DND-41 (cell line): ENCODE results near the gene ZNF445.
"Not testable (repeated sequence)": the region's sequence is repeated elsewhere in the genome, so short reads cannot be mapped to it uniquely, and the experiment has no call there.

Experiments used
- ATAC-seq: fragments of 200-7000 bp; cut with Tn5 transposase; 3 replicates; pipeline ENCODE4 v1.9.1; 2021; ENCODE audit warnings: low read depth; ENCODE audit not compliant: insufficient read depth
- DNase-seq: peaks from one replicate; pipeline ENCODE4 v3.0.0-alpha.2; 2020
- H2AFZ ChIP-seq: 2 replicates; pipeline ENCODE4 v1.6.0; 2012; ENCODE audit warnings: low read depth, low read length
- H3K27ac ChIP-seq: 2 replicates; pipeline ENCODE4 v1.5.1; 2012; ENCODE audit warnings: low read length, inconsistent platforms
- H3K27me3 ChIP-seq: fragments of 200-600 bp; sonication (generic); 2 replicates; pipeline ENCODE4 v1.6.0; 2012; ENCODE audit warnings: low read length, mild to moderate bottlenecking, inconsistent platforms; ENCODE audit not compliant: insufficient read depth, poor library complexity
- H3K36me3 ChIP-seq: 2 replicates; pipeline ENCODE4 v1.5.1; 2012; ENCODE audit warnings: low read length, inconsistent platforms; ENCODE audit not compliant: insufficient read depth
- H3K4me1 ChIP-seq: 2 replicates; pipeline ENCODE4 v1.5.1; 2012; ENCODE audit warnings: mild to moderate bottlenecking, low read length; ENCODE audit not compliant: insufficient read depth
- H3K4me2 ChIP-seq: 2 replicates; pipeline ENCODE4 v1.6.0; 2012; ENCODE audit warnings: mild to moderate bottlenecking, moderate library complexity, low read length, inconsistent platforms; ENCODE audit not compliant: insufficient read depth
- H3K4me3 ChIP-seq, 2 experiments: fragments of 200-600 bp in 1 of 2; shearing (Covaris generic) in 1 of 2; 2 replicates each; pipeline ENCODE4 v1.5.1; 2012 to 2016; ENCODE audit warnings: inconsistent platforms in 2 of 2, low read length in 2 of 2, mild to moderate bottlenecking in 2 of 2, low read depth in 1 of 2, moderate library complexity in 1 of 2
- H3K79me2 ChIP-seq: 2 replicates; pipeline ENCODE4 v1.6.0; 2012; ENCODE audit warnings: low read length, inconsistent platforms; ENCODE audit not compliant: insufficient read depth
- H3K9ac ChIP-seq: 2 replicates; pipeline ENCODE4 v1.6.0; 2012; ENCODE audit warnings: low read depth, mild to moderate bottlenecking, inconsistent platforms, low read length, moderate library complexity
- H3K9me3 ChIP-seq: 2 replicates; pipeline ENCODE4 v1.5.1; 2012; ENCODE audit warnings: low read length, moderate library complexity, mild to moderate bottlenecking, inconsistent platforms; ENCODE audit not compliant: insufficient read depth, severe bottlenecking
- H4K20me1 ChIP-seq: 2 replicates; pipeline ENCODE4 v1.6.0; 2012; ENCODE audit warnings: low read length; ENCODE audit not compliant: insufficient read depth
- CTCF ChIP-seq: IDR thresholded peaks from 2 replicates; pipeline ENCODE4 v1.5.1; 2012; ENCODE audit warnings: borderline replicate concordance, low read length, moderate library complexity, mild to moderate bottlenecking; ENCODE audit not compliant: poor library complexity, severe bottlenecking; ENCODE audit errors: extremely low read depth
- EZH2 ChIP-seq: IDR thresholded peaks from 3 replicates; pipeline ENCODE4 v1.6.1; 2012; ENCODE audit warnings: borderline replicate concordance, low read depth, mild to moderate bottlenecking, moderate library complexity, low read length, inconsistent platforms; ENCODE audit not compliant: severe bottlenecking

The ZNF445 gene

GRCh38 chr3:44476963-44477311, 533 bp downstream of the ZNF445 start:
- Histone ChIP-seq H3K4me1 (peaks cover 40% of the 10 kb centered on the region), H3K36me3 (no peaks in the 10 kb centered on the region), H3K27ac (peak overlapping the region; percentile 88), H3K4me2 (peak overlapping the region; percentile 84), H3K9me3 (no peaks in the 10 kb centered on the region), H4K20me1 (peaks cover 12% of the 10 kb centered on the region; the same call in 1 of the 2 replicates), H2AFZ (peak overlapping the region; percentile 64), H3K27me3 (no peaks in the 10 kb centered on the region), H3K9ac (peak overlapping the region; percentile 75), H3K79me2 (peaks cover 57% of the 10 kb centered on the region), H3K4me3 (peak overlapping the region; percentile 77 to 79)
- ATAC-seq (no peak), DNase-seq (no peak)
- TF ChIP-seq CTCF = no peak
- no peak for TF ChIP-seq EZH2

- peaks cover 64% of the 10 kb centered on the region for H3K79me2 ChIP-seq
- peaks cover 1% of the 10 kb centered on the region; the same call in 1 of the 2 replicates for H3K36me3 ChIP-seq
- ATAC-seq = peak; percentile 27; the same call in 1 of the 3 replicates
- TF ChIP-seq CTCF (peak; percentile 30), EZH2 (no peak)
- H3K4me2 ChIP-seq = peak overlapping the region; percentile 84
- H4K20me1 ChIP-seq = peaks cover 15% of the 10 kb centered on the region; the same call in 1 of the 2 replicates
- H3K9ac ChIP-seq = peak overlapping the region; percentile 75
- peaks cover 40% of the 10 kb centered on the region for H3K4me1 ChIP-seq
- no peaks in the 10 kb centered on the region for H3K27me3 ChIP-seq
- H3K27ac ChIP-seq = peak overlapping the region; percentile 88
- H3K9me3 ChIP-seq = no peaks in the 10 kb centered on the region
- DNase-seq = peak; percentile 30
- peak overlapping the region; percentile 77 to 79 for H3K4me3 ChIP-seq
- H2AFZ ChIP-seq = peak overlapping the region; percentile 64
These were observed 1.3 kb downstream of the ZNF445 start for GRCh38 chr3:44476181-44476611.

- DNase-seq, H3K27me3 ChIP-seq, H3K4me3 ChIP-seq, H2AFZ ChIP-seq, ATAC-seq, H3K9me3 ChIP-seq, H3K9ac ChIP-seq, H3K27ac ChIP-seq: not testable (repeated sequence)
- H3K79me2 ChIP-seq = peaks cover 77% of the 10 kb centered on the region
- peaks cover 25% of the 10 kb centered on the region for H4K20me1 ChIP-seq
- H3K4me1 ChIP-seq = peaks cover 40% of the 10 kb centered on the region
- peaks cover 13% of the 10 kb centered on the region for H3K36me3 ChIP-seq
- H3K4me2 ChIP-seq = peak overlapping the region; percentile 31; the same call in 1 of the 2 replicates
These were observed 2.6 kb downstream of the ZNF445 start for GRCh38 chr3:44474886-44475285.

- Histone ChIP-seq H3K79me2 (peaks cover 91% of the 10 kb centered on the region), H4K20me1 (peaks cover 28% of the 10 kb centered on the region)
These were observed 7.0 kb downstream of the ZNF445 start for GRCh38 chr3:44470430-44470829.

More at GRCh38 chr3:44470430-44470829, 7.0 kb downstream of the ZNF445 start:
- no peak for ATAC-seq
- Histone ChIP-seq H3K9ac (no peak overlapping the region), H3K9me3 (no peaks in the 10 kb centered on the region), H3K4me2 (no peak overlapping the region), H3K27me3 (no peaks in the 10 kb centered on the region), H3K36me3 (peaks cover 38% of the 10 kb centered on the region), H3K27ac (no peak overlapping the region), H3K4me3 (no peak overlapping the region), H2AFZ (no peak overlapping the region), H3K4me1 (peaks cover 14% of the 10 kb centered on the region)
- DNase-seq = no peak
- TF ChIP-seq EZH2 (no peak), CTCF (no peak)
